ENCODE data around the gene TTC28. TPM values are rescaled to one million over a fixed set of nuclear protein-coding genes. Genes with fewer than 3 reads are reported as not detected.
A peak's percentile ranks its signal among the peaks of the same experiment; 100 is the strongest.

TTC28 gene
- total and polyA plus RNA-seq, 11 donors, result 5.1 to 34.9 (median 21.8) TPM

DNA sequence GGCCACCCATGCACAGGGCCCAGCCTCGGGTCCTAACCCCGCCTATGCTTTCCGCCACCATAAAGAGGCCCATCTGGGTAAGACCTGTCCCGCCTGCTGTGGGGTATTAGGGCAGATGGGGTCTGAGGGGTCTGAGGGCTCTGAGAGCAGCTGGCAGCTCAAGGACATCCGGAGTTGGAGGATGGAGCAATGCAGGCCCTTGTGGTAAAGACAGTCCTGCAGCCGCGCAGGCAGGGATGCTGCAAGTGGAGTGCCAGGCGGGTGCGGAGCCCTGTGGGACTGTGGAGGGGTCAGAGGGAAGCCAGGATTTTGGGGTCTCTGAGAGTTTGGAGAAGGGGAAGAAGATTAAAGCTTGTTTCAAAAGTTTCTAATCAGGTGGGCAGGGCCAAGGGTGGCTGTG is 679.3 kb downstream of the TTC28 start:
- peak in 1 of 5 donors; percentile 12 for DNase-seq
- Histone ChIP-seq H3K36me3 (peaks cover 0 to 50% (median 34%) of the 10 kb centered on the region in 9 donors), H3K27ac (no peak overlapping the region), H3K4me1 (peaks cover 0 to 7% (median 1%) of the 10 kb centered on the region in 12 donors), H3K4me3 (no peak overlapping the region), H3K9me3 (no peaks in the 10 kb centered on the region), H3K27me3 (no peaks in the 10 kb centered on the region)
- TF ChIP-seq, protein P1, sequence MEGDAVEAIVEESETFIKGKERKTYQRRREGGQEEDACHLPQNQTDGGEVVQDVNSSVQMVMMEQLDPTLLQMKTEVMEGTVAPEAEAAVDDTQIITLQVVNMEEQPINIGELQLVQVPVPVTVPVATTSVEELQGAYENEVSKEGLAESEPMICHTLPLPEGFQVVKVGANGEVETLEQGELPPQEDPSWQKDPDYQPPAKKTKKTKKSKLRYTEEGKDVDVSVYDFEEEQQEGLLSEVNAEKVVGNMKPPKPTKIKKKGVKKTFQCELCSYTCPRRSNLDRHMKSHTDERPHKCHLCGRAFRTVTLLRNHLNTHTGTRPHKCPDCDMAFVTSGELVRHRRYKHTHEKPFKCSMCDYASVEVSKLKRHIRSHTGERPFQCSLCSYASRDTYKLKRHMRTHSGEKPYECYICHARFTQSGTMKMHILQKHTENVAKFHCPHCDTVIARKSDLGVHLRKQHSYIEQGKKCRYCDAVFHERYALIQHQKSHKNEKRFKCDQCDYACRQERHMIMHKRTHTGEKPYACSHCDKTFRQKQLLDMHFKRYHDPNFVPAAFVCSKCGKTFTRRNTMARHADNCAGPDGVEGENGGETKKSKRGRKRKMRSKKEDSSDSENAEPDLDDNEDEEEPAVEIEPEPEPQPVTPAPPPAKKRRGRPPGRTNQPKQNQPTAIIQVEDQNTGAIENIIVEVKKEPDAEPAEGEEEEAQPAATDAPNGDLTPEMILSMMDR (IDR thresholded peaks at IDR 0.05), result no peak
- no peak for TF ChIP-seq POLR2A (IDR thresholded peaks at IDR 0.05)
- intact Hi-C loops (cut with DNase I), result loop anchor here in 3 of 10 donors (10.0 kb wide), 2 partner anchors 596 to 1246 kb away; no protein-coding TSS in a partner anchor
- ATAC-seq, result no peak
- WGBS, 4 donors, result 94 to 96% (median 96%) methylated on average over 9 of the region's 9 CpGs

DNA sequence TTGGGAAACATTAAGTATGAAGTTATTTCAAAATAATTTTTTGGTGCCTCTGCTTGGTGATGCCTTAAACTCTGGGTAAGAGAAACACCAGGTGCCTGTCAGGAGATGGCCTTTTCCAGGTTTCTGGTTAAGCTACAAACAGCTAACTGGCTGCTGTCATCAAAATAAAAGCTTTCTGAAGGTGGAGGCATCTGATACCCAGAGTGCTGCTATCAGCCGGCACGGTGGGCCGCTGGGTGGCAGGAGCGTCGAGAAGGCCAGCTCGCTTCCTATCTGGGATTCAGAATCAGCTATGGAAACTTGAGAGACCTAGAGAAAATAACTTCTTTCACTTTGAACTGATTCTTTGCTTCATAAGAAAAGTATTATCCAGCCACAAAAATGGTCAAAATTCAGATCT is 679.8 kb downstream of the TTC28 start:
- H3K27me3 ChIP-seq, result no peaks in the 10 kb centered on the region
- DNase-seq (no peak), ATAC-seq (no peak)
- H3K27ac ChIP-seq, result no peak overlapping the region
- no peak overlapping the region for H3K4me3 ChIP-seq
- intact Hi-C loops (cut with DNase I), result loop anchor here in 5 of 10 donors (5.0 to 10.0 kb wide), 4 partner anchors 48 to 1245 kb away; no protein-coding TSS in a partner anchor
- H3K36me3 ChIP-seq, result peaks cover 0 to 55% (median 38%) of the 10 kb centered on the region in 9 donors
- no peaks in the 10 kb centered on the region for H3K9me3 ChIP-seq
- TF ChIP-seq, protein P1 (IDR thresholded peaks at IDR 0.05), result no peak
- 85 to 90% (median 87%) methylated on average over 6 of the region's 6 CpGs for WGBS, 4 donors
- peaks cover 0 to 2% (median 0%) of the 10 kb centered on the region in 12 donors for H3K4me1 ChIP-seq

DNA sequence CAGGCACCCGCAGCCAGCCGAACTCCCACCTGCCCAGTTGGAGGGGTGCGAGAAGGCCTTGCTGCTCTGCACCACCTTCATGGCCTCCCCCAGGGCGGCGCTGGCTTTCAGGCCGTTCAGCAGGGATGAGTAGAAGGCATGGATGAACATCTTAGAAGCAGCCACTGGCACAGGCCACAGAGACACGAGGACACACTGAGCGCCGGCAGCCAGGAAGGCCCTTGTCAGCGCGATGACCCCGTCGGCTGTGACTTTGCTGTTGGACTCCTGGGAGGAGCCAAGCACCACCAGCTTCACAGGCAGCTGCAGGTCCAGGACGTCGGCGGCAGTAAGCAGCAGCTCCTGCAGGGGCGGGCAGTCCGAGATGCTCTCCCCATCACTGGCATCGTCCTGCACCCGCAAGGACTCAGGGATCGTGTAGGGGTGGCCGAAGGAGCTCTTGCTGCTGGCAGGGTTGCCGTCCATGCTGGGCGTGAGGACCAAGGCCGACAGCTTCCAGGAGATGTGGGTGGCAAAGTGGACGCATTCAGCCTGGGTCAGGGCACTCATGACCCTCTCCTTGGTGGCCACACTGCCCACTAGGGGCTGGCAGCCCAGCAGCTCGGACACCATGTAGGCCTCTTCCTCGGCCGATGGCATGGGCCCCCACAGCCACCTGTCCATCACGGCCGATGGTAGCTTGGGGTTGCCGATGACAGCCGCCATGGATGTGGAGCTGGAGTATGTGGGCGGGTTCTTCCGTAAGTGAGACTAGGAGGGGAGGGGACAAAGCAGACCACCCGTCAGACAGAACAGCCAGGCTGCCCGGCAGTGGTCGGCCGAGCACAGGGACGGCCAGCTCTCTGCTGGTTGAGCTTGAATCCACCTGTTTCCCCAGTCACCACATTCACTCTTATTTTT is 680.9 kb downstream of the TTC28 start:
- peak in 2 of 5 donors; percentile 25 to 54 for DNase-seq
- WGBS, 4 donors, result 91 to 97% (median 95%) methylated on average over 28 to 40 of the region's 40 CpGs
- peaks cover 0 to 56% (median 41%) of the 10 kb centered on the region in 9 donors for H3K36me3 ChIP-seq
- ATAC-seq, result no peak
- no peak overlapping the region for H3K27ac ChIP-seq
- intact Hi-C loops (cut with DNase I), result loop anchor here in 2 of 10 donors (5.0 to 10.0 kb wide), 2 partner anchors 46 to 74 kb away; no protein-coding TSS in a partner anchor
- H3K27me3 ChIP-seq, result no peaks in the 10 kb centered on the region
- no peak overlapping the region for H3K4me3 ChIP-seq
- H3K9me3 ChIP-seq, result no peaks in the 10 kb centered on the region
- TF ChIP-seq, protein P1 (IDR thresholded peaks at IDR 0.05), result no peak
- no peak for TF ChIP-seq POLR2A (IDR thresholded peaks at IDR 0.05)
- no peaks in the 10 kb centered on the region for H3K4me1 ChIP-seq

DNA sequence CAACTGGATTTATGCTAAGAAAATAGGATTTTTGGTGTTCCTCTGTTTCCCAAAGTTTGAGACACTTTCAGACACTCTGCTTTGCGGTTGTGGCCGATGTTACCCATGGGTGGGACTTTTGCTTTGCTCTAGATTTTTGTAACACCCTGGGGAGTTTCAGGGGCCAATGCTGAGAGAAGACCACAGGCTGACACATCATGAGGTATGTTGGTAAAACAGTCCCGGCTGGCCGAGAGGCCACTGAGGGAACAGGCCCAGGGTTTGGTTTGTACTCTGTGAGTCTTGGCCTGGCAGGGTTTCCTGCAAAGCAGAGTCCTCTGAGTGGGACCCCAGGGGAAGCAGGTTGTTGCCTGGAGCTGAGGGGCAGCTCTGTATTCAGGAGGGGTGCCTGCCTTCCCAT is 682.1 kb downstream of the TTC28 start:
- H3K36me3 ChIP-seq, result peaks cover 0 to 66% (median 48%) of the 10 kb centered on the region in 9 donors
- WGBS, 4 donors, result 92 to 97% (median 95%) methylated on average over 4 of the region's 4 CpGs
- DNase-seq (peak in 2 of 5 donors; percentile 6 to 11), ATAC-seq (no peak)
- no peaks in the 10 kb centered on the region for H3K9me3 ChIP-seq
- TF ChIP-seq POLR2A (IDR thresholded peaks at IDR 0.05), result no peak
- TF ChIP-seq, protein P1 (IDR thresholded peaks at IDR 0.05), result no peak
- no peaks in the 10 kb centered on the region for H3K4me1 ChIP-seq
- intact Hi-C loops (cut with DNase I), result loop anchor here in 2 of 10 donors (5.0 to 10.0 kb wide), 2 partner anchors 45 to 73 kb away; no protein-coding TSS in a partner anchor
- no peak overlapping the region for H3K4me3 ChIP-seq
- no peaks in the 10 kb centered on the region for H3K27me3 ChIP-seq
- no peak overlapping the region for H3K27ac ChIP-seq

Data from heart left ventricle (tissue), 16 donors.